Stimulated activated CD4-positive, alpha-beta T cell treated with anti-CD3 and anti-CD28 coated beads, Interleukin-1b, Interleukin-23, amount 100 ng/mL, for 1 hour (primary cell): Measurements from ENCODE around the gene CNN1.

ENCODE experiments used
- DNase-seq, 2 donors: peaks; one replicate each; pipeline ENCODE4 v3.0.0-alpha.2; 2020; ENCODE audit warnings: low read depth in 2 of 2

Gene CNN1

DNA sequence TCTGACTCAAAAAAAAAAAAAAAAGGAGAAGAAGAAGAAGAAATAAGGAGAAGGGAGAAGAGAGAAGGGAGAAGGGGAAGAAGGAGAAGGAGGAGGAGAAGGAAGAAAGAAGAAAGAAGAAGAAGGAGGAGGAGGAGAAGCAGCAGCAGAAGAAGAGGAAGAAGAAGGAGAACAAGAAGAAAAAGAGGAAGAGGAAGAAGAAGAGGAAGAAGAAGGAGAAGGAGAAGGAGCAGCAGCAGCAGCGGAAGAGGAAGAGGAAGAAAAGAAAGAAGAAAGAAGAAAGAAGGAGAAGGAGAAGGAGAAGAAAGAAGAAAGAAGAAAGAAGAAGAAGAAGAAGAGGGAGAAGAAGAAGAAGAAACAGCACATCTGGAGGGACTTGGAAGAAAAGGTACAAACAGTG lies 4.1 kb upstream of the CNN1 start:
- DNase-seq, result no peak

DNA sequence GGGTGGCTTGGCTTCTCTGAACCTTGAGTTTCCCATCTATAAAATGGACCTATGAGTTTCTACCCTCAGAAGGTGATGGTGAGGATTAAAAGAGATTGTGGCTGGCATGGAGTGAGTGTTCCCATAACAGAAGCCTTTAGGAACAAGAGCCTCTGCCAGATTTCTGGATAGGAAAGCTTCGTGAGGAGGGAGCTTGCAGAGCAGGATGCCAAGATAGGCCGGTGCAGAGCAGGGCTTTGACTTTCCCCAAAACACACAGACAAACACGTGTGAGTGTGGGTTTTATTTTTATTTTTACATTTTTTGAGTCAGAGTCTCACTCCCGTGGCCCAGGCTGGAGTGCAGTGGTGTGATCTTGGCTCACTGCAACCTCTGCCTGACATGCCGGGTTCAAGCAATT lies 3.7 kb upstream of the CNN1 start:
- DNase-seq, result no peak

GRCh38 chr19:11535792-11536595 lies 2.7 kb upstream of the CNN1 start:
- DNase-seq, result peak; percentile 73 to 83

DNA sequence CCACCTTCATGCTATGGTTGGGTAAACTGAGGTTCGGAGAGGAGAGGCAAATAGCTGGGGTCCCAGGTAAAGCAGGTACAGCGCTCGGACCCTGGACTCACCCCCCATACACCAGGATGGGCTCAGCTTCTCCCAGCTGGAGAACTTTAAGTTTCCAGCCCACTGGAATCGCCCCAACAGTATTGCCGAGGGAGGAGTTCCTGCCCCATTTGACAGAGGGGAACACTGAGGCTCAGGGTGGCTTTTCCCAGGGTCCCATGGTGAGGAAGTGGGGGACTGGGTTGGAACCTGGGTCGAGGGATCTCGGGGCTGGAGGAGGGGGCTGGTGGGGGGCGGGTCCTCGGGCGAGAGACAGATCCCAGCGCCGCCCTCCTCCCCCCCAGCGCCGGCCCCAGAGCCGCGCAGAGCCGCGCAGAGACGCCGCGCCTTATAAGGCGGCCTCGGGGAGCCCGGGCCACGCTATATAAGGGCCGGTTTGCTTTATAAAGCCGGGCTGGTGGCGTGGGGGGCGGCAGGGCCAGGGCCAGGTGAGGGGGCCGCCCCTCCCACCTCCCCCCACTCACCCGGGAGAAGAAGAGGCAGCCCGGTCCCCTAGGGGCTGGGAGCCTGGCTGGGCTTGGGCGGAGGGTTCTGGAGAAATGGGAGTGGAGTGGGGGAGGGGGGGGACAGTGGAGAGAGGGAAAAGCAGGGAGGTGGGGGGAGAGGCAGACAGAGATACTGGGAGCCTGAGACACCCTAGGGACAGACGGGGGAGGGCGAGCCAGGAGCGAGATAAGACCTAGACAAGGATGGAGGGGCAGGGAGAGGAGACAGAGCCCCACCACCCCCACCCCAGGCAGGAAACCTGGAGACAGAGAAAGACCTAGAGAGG lies 1.1 kb downstream of the CNN1 start:
- DNase-seq, result no peak

GRCh38 chr19:11540645-11541044 lies 2.0 kb downstream of the CNN1 start:
- no peak for DNase-seq

DNA sequence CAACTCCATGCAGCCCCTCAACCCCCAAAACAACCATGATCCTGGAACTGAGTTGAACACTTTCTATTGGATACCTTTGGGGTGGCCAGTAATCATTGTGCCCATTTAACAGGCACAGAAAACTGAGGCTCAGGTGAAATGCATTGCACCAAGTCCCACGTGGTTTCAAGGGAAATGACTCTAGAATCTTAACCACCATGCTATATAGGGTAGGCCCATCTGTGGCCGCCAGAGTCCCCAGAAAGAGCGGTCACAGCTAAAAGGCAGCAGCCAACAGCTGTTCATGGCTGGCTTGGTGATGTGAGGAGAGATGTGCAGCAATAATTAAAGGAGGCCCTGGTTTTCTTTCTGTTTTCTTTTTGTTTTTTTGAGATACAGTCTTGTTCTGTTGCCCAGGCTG lies 2.6 kb downstream of the CNN1 start:
- DNase-seq, result no peak

- no peak for DNase-seq
These were observed 9.5 kb downstream of the CNN1 start for GRCh38 chr19:11547929-11548700.

- no peak for DNase-seq
These were observed 10.8 kb downstream of the CNN1 start for GRCh38 chr19:11549386-11549953.

GRCh38 chr19:11550265-11550664 lies 11.6 kb downstream of the CNN1 start:
- DNase-seq, result no peak

GRCh38 chr19:11551603-11552235 lies 13.1 kb downstream of the CNN1 start:
- DNase-seq, result no peak

- DNase-seq, result no peak
These were observed 14.2 kb downstream of the CNN1 start for GRCh38 chr19:11552666-11553372.

- no peak for DNase-seq
These were observed 15.5 kb downstream of the CNN1 start for GRCh38 chr19:11554160-11554559.

GRCh38 chr19:11555246-11555645 lies 16.6 kb downstream of the CNN1 start:
- DNase-seq, result no peak

GRCh38 chr19:11556634-11557420 lies 18.2 kb downstream of the CNN1 start:
- no peak for DNase-seq

- DNase-seq, result peak; percentile 86 to 94
These were observed 20.5 kb downstream of the CNN1 start, which contains the start of gene ELOF1 for GRCh38 chr19:11558881-11559828. Gene ELOF1 (minus strand): TSS chr19:11559230. CDS start chr19:11554347, 4,883 bp downstream.

DNA sequence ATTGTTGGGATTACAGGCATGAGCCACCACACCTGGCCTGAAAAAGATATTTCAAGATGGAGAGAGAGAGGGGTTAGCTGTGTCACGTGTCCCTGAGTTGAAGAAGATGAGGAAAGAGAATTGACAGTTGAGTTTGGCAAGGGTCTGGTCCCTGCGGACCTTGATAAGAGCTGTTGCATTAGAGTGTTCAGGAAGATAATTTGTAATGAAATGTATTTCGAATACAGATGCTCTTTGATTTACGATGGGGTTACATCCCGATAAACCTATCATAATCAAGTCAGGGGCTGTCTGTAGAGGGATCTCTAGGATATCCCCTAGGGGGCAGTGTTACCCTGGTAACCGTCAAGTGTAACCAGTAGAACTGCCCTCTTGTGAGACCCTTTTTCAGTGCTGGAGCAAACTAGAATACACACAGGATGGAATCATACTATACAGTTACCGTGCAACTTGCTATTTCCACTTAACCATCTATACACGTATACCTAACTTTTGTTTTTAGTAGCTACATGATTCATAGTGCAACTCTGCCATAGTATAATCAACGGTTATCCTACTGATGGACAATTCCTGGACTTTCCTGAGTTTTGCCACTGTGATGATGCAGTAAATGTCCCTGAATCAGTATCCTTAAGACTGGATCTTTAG lies 21.9 kb downstream of the CNN1 start:
- DNase-seq, result no peak

DNA sequence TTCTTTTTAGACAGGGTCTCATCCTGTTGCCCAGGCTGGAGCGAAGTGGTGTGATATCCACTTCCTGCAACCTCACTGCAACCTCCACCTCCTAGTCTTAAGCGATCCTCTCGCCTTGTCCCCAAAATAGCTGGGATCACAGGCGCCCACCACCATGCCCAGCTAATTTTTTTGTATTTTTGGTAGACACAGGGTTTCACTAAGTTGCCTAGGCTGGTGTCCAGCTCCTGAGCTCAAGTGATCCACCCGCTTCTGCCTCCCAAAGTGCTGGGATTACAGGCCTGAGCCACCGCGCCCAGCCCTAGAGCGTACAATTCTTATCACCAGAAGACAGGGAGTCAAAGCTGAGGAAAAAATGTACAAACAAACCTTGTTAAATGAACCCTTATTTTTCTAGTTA lies 24.9 kb downstream of the CNN1 start:
- no peak for DNase-seq
